Measurements from ENCODE around the gene BATF3.
"Not testable (repeated sequence)": the region's sequence is repeated elsewhere in the genome, so short reads cannot be mapped to it uniquely, and the experiment has no call there.

Gene BATF3

DNA sequence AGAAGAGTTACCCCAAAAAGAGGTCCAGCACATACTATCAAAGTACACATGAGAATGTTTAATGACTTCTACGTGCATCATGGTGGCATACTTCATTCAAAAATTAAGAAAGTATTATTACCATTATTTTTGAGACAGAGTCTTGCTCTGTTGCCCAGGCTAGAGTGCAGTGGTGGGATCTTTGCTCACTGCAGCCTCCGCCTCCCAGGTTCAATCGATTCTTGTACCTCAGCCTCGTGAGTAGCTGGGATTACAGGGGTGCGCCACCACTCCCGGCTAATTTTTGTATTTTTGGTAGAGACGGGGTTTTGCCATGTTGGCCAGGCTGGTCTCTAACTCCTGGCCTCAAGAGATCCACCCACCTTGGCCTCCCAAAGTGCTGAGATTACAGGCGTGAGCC is 12.3 kb upstream of the BATF3 start:
- H3K27ac ChIP-seq, H3K4me3 ChIP-seq: not testable (repeated sequence)

GRCh38 chr1:212710566-212710965 is 10.9 kb upstream of the BATF3 start:
- H3K4me3 ChIP-seq: no peak overlapping the region
- H3K27ac ChIP-seq: no peak overlapping the region

GRCh38 chr1:212703991-212704564 is 4.4 kb upstream of the BATF3 start:
- Histone ChIP-seq H3K27ac (no peak overlapping the region), H3K4me3 (no peak overlapping the region)

DNA sequence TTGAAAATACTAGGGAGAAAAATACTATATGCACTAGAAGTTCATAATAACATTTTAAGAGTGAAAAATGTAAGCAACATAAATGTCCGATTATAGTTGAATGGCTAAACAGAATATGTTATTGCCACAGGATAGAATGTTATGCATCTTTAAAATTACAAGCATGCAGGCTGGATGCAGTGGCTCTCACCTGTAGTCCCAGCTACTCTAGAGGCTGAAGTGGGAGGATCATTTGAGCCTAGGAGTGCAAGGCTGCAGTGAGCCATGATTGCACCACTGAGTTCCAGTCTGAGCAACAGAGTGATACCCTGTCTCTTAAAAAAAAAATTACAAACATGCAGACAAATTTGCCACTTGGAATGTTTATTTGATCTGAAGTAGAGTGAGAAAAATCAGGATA is 3.0 kb upstream of the BATF3 start:
- H3K4me3 ChIP-seq: no peak overlapping the region
- H3K27ac ChIP-seq: no peak overlapping the region

- no peak overlapping the region for H3K4me3 ChIP-seq
- H3K27ac ChIP-seq: no peak overlapping the region
Measured at GRCh38 chr1:212701910-212702309, 2.3 kb upstream of the BATF3 start.

- peak overlapping the region; percentile 39 to 60 (median 54) for H3K4me3 ChIP-seq
Measured at GRCh38 chr1:212700892-212701819, 1.5 kb upstream of the BATF3 start.

GRCh38 chr1:212700223-212700891 is 717 bp upstream of the BATF3 start:
- Histone ChIP-seq H3K4me3 (peak overlapping the region; percentile 39 to 60 (median 54)), H3K27ac (peak overlapping the region in 18 of 21 experiments; percentile 5 to 85 (median 62))

More at GRCh38 chr1:212700892-212701819, 1.5 kb upstream of the BATF3 start:
- H3K27ac ChIP-seq: peak overlapping the region in 14 of 21 experiments; percentile 5 to 85 (median 72)

- peak overlapping the region; percentile 39 to 60 (median 54) for H3K4me3 ChIP-seq
- H3K27ac ChIP-seq: peak overlapping the region in 15 of 21 experiments; percentile 5 to 85 (median 66)
Measured at GRCh38 chr1:212699104-212699624, 476 bp downstream of the BATF3 start.

GRCh38 chr1:212698467-212699103 is 1.1 kb downstream of the BATF3 start:
- Histone ChIP-seq H3K4me3 (peak overlapping the region; percentile 39 to 60 (median 54)), H3K27ac (peak overlapping the region in 7 of 21 experiments; percentile 5 to 85 (median 66))

GRCh38 chr1:212696721-212697331 is 2.8 kb downstream of the BATF3 start:
- H3K27ac ChIP-seq: no peak overlapping the region

GRCh38 chr1:212692774-212693644 is 6.6 kb downstream of the BATF3 start:
- H3K4me3 ChIP-seq: no peak overlapping the region
- no peak overlapping the region for H3K27ac ChIP-seq

More at GRCh38 chr1:212696721-212697331, 2.8 kb downstream of the BATF3 start:
- H3K4me3 ChIP-seq: no peak overlapping the region

DNA sequence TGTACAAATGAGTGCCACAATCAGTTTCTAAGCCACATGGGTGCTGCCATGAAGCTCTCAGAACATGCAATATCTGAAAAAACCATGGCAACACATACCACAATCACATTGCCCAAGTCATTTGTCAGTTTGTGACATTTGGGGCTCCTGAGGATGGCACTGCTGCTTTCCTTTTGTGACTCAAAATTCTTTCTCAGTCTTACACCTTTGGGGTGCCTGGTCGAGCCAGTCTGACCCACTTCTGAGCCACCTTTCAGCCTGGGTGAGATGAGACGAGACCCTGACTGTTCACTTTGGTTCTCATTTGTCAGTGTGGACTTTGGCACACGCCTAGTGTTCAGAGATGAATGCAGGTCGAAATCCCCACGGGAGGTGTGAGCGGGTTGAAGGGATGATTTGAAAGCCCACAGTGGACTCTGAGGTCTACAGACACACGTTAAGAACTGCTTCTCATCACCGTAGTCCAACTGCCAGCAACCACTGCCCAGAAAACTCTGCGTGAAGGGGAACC is 8.0 kb downstream of the BATF3 start:
- no peak overlapping the region for H3K27ac ChIP-seq

DNA sequence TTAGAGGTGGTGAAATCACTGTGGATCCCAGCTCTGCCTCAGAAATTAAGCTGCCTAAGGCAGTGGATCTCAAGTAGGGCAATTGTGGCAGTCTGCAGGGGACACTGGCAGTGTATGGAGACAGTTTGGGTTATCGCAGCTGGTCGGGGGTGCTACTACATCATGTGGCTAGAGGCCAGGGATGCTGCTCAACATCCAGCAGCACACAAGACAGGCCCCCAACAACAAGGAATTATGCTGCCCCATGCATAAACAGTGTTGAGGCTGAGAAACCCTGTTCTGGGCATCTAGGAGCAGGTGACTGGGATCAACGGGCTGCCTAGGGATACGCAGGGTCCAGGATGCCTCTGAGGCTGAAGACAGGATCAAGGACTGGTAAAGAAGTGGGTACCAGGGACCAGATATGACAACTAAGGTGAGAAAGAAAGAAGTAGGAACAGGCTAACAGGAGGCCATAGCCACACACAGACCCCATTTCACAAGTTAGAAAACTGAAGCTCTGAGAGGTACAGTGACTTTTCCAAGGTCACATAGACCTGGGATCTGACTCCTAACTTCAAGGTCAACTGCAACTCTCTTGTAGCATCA is 8.7 kb downstream of the BATF3 start:
- no peak overlapping the region for H3K4me3 ChIP-seq
- no peak overlapping the region for H3K27ac ChIP-seq

More for the DNA sequence above, 8.0 kb downstream of the BATF3 start:
- H3K4me3 ChIP-seq: no peak overlapping the region

GRCh38 chr1:212689758-212690529 is 9.7 kb downstream of the BATF3 start:
- Histone ChIP-seq H3K27ac (no peak overlapping the region), H3K4me3 (no peak overlapping the region)

- H3K27ac ChIP-seq: no peak overlapping the region
- no peak overlapping the region for H3K4me3 ChIP-seq
Measured at GRCh38 chr1:212689196-212689725, 10.4 kb downstream of the BATF3 start.

- Histone ChIP-seq H3K4me3 (no peak overlapping the region), H3K27ac (no peak overlapping the region)
Measured at GRCh38 chr1:212688341-212689047, 11.1 kb downstream of the BATF3 start.
